Measurements from ENCODE around the gene STK16. TPM values are rescaled to one million over a fixed set of nuclear protein-coding genes. Genes with fewer than 3 reads are reported as not detected.

STK16 gene
- total and polyA plus RNA-seq, 2 of the 13 experiments (the other 11 are each of a cell fraction or from before 2014, with no cell fraction given), result 28.0 to 50.9 TPM

DNA sequence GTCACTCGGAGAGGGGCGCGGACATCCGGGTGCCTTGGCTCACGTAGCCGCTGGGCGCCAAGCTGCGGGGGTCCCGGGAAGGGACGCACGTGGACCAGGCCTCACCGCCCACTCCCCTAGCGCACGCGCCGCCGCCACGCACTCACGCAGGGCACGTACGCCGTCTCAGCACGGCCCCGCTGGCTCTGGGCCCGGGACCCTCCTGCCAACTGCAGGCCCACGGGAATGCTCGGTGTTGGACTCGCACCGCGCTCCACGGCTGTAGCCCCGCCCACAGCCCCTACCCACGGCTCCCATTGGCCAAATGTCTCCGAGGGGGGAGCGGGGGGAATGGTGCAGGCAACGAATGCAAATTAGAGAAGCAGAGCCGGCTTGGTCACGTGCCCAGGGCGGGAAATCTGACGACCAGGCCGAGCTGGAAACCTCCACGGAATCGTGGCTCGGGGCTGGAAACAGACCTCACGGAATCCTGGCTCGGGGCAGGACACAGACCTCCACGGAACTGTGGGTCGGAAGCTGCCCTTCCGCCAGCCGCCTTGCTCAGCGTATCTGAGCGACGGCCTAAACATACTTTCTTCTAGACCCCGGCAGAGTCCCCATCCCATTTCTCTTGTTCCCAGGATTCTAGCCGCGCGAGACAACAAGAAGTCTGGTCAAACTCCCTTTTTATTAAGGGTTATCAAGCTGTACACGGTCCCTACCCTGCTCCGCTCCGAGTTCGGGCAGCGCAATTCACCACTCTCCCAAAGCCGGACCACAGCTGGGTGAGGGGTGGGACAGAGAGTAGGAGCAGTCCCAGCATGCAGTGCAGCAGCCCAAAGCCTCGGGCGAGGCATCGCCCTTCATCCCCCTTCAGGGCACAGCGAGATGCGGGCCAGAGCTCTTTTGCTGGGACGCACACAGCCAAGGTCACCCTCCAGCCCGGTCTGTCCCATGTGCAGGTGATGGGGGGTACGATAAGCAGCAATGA lies 26.3 kb upstream of the STK16 start, which contains the start of gene ABCB6 (continued):
- TF ChIP-seq HDAC6 (IDR thresholded peaks at IDR 0.05; ENCODE audit: low read depth, low read length), result no peak
- peak; percentile 95 for TF ChIP-seq HDAC1 (CRISPR knock-in tag; IDR thresholded peaks at IDR 0.05)
- TF ChIP-seq, protein P1, sequence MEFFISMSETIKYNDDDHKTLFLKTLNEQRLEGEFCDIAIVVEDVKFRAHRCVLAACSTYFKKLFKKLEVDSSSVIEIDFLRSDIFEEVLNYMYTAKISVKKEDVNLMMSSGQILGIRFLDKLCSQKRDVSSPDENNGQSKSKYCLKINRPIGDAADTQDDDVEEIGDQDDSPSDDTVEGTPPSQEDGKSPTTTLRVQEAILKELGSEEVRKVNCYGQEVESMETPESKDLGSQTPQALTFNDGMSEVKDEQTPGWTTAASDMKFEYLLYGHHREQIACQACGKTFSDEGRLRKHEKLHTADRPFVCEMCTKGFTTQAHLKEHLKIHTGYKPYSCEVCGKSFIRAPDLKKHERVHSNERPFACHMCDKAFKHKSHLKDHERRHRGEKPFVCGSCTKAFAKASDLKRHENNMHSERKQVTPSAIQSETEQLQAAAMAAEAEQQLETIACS (CRISPR knock-in tag; IDR thresholded peaks at IDR 0.05), result peak; percentile 62
- peak; percentile 98 for TF ChIP-seq ZNF563 (CRISPR knock-in tag; IDR thresholded peaks at IDR 0.05)
- TF ChIP-seq, protein P2, sequence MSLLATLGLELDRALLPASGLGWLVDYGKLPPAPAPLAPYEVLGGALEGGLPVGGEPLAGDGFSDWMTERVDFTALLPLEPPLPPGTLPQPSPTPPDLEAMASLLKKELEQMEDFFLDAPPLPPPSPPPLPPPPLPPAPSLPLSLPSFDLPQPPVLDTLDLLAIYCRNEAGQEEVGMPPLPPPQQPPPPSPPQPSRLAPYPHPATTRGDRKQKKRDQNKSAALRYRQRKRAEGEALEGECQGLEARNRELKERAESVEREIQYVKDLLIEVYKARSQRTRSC (CRISPR knock-in tag; IDR thresholded peaks at IDR 0.05; ENCODE audit: low read depth), result 0 out of 2 replicates have a peak, but pooled peaks have one; percentile 84
- TF ChIP-seq, protein P3, sequence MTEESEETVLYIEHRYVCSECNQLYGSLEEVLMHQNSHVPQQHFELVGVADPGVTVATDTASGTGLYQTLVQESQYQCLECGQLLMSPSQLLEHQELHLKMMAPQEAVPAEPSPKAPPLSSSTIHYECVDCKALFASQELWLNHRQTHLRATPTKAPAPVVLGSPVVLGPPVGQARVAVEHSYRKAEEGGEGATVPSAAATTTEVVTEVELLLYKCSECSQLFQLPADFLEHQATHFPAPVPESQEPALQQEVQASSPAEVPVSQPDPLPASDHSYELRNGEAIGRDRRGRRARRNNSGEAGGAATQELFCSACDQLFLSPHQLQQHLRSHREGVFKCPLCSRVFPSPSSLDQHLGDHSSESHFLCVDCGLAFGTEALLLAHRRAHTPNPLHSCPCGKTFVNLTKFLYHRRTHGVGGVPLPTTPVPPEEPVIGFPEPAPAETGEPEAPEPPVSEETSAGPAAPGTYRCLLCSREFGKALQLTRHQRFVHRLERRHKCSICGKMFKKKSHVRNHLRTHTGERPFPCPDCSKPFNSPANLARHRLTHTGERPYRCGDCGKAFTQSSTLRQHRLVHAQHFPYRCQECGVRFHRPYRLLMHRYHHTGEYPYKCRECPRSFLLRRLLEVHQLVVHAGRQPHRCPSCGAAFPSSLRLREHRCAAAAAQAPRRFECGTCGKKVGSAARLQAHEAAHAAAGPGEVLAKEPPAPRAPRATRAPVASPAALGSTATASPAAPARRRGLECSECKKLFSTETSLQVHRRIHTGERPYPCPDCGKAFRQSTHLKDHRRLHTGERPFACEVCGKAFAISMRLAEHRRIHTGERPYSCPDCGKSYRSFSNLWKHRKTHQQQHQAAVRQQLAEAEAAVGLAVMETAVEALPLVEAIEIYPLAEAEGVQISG (CRISPR knock-in tag; IDR thresholded peaks at IDR 0.05), result peak; percentile 89
- TF ChIP-seq ZNF570 (CRISPR knock-in tag; IDR thresholded peaks at IDR 0.05; ENCODE audit: borderline replicate concordance), result no peak
- TF ChIP-seq SUZ12 (IDR thresholded peaks at IDR 0.05; ENCODE audit: low read depth, low read length), result no peak
- TF ChIP-seq, protein P4, sequence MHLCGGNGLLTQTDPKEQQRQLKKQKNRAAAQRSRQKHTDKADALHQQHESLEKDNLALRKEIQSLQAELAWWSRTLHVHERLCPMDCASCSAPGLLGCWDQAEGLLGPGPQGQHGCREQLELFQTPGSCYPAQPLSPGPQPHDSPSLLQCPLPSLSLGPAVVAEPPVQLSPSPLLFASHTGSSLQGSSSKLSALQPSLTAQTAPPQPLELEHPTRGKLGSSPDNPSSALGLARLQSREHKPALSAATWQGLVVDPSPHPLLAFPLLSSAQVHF (CRISPR knock-in tag; IDR thresholded peaks at IDR 0.05), result peak; percentile 76; the same call in 1 of the 2 replicates
- no peak for TF ChIP-seq ZSCAN25 (CRISPR knock-in tag; IDR thresholded peaks at IDR 0.05)
- TF ChIP-seq CCDC6 (CRISPR knock-in tag; IDR thresholded peaks at IDR 0.05), result peak; percentile 95; the same call in 1 of the 2 replicates
- no peak for TF ChIP-seq POLR2AphosphoS2 (IDR thresholded peaks at IDR 0.05; ENCODE audit: low read depth, low read length)
- TF ChIP-seq SOX5 (CRISPR knock-in tag; IDR thresholded peaks at IDR 0.05; ENCODE audit: borderline replicate concordance), result peak; percentile 59; the same call in 1 of the 2 replicates
- TF ChIP-seq, protein P5, sequence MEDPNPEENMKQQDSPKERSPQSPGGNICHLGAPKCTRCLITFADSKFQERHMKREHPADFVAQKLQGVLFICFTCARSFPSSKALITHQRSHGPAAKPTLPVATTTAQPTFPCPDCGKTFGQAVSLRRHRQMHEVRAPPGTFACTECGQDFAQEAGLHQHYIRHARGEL (CRISPR knock-in tag; IDR thresholded peaks at IDR 0.05), result peak; percentile 92
- TF ChIP-seq, protein P6, sequence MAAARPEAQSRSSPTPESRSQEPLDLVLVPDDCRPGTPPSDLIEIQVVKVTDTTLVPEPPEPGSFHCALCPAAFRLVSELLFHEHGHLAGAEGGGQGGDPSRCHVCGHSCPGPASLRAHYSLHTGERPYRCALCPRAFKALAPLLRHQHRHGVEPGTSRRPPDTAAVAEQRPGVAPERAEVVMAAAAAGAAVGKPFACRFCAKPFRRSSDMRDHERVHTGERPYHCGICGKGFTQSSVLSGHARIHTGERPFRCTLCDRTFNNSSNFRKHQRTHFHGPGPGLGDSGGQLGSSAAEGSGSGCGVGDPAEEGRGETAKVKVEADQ (CRISPR knock-in tag; IDR thresholded peaks at IDR 0.05; ENCODE audit: borderline replicate concordance), result peak; percentile 78
- peak; percentile 78 for TF ChIP-seq CENPT (CRISPR knock-in tag; IDR thresholded peaks at IDR 0.05; ENCODE audit: low read depth)
- TF ChIP-seq ZMYM4 (CRISPR knock-in tag; IDR thresholded peaks at IDR 0.05), result peak; percentile 91
- peak; percentile 77 for TF ChIP-seq ELF3 (CRISPR knock-in tag; IDR thresholded peaks at IDR 0.05)
